HG03378 (cell line): Measurements from ENCODE around the gene ATXN8OS.
"Not testable (repeated sequence)": the region's sequence is repeated elsewhere in the genome, so short reads cannot be mapped to it uniquely, and the experiment has no call there.

Experiments
- ATAC-seq: cut with Tn5 transposase; IDR thresholded peaks from one replicate; pipeline ENCODE4 v1.9.1; 2021; ENCODE audit warnings: mild to moderate bottlenecking, moderate library complexity; ENCODE audit not compliant: unreplicated experiment

Gene ATXN8OS

GRCh38 chr13:70107498-70108281, at the start of gene ATXN8OS:
TSS of gene ATXN8OS (plus strand) at chr13:70107826.
- no peak for ATAC-seq

- no peak for ATAC-seq
These were observed 27.6 kb upstream of the ATXN8OS start for GRCh38 chr13:70080012-70080411.

- no peak for ATAC-seq
These were observed 20.4 kb upstream of the ATXN8OS start for GRCh38 chr13:70087247-70087646.

GRCh38 chr13:70088926-70089325, 18.7 kb upstream of the ATXN8OS start:
- ATAC-seq, result no peak

- peak; percentile 91 for ATAC-seq
These were observed 17.4 kb upstream of the ATXN8OS start for GRCh38 chr13:70090036-70090723.

- ATAC-seq, result no peak
These were observed 9.0 kb upstream of the ATXN8OS start for GRCh38 chr13:70098669-70099068.

- ATAC-seq, result no peak
These were observed 3.1 kb upstream of the ATXN8OS start for GRCh38 chr13:70104481-70104880.

- ATAC-seq, result no peak
These were observed 515 bp upstream of the ATXN8OS start for GRCh38 chr13:70107125-70107497.

- no peak for ATAC-seq
These were observed 905 bp downstream of the ATXN8OS start, which contains the start of gene KLHL1 for GRCh38 chr13:70108356-70109105. TSS of gene KLHL1 (minus strand) at chr13:70108452. CDS start at chr13:70107699, 753 bp downstream.

- ATAC-seq, result no peak
These were observed 9.8 kb downstream of the ATXN8OS start for GRCh38 chr13:70117338-70117905.

GRCh38 chr13:70125693-70126092, 18.1 kb downstream of the ATXN8OS start:
- no peak for ATAC-seq

- ATAC-seq, result no peak
These were observed 20.5 kb downstream of the ATXN8OS start for GRCh38 chr13:70128098-70128497.

- not testable (repeated sequence) for ATAC-seq
These were observed 35.0 kb downstream of the ATXN8OS start for GRCh38 chr13:70142658-70143057.

- ATAC-seq, result no peak
These were observed 54.5 kb downstream of the ATXN8OS start for GRCh38 chr13:70162141-70162540.

- ATAC-seq, result no peak
These were observed 63.1 kb downstream of the ATXN8OS start for GRCh38 chr13:70170689-70171088.

GRCh38 chr13:70171151-70171550, 63.5 kb downstream of the ATXN8OS start:
- ATAC-seq, result no peak

GRCh38 chr13:70172946-70173597, 65.4 kb downstream of the ATXN8OS start:
- ATAC-seq, result no peak

GRCh38 chr13:70173598-70173959, 66.0 kb downstream of the ATXN8OS start:
- no peak for ATAC-seq

- no peak for ATAC-seq
These were observed 70.7 kb downstream of the ATXN8OS start for GRCh38 chr13:70178346-70178745.
